ENCODE data around the gene EFCAB11. TPM values are rescaled to one million over a fixed set of nuclear protein-coding genes. Genes with fewer than 3 reads are reported as not detected.

Gene EFCAB11
- total RNA-seq, 4 donors from 2014 or later, result 0.93 to 9.6 (median 3.1) TPM

DNA sequence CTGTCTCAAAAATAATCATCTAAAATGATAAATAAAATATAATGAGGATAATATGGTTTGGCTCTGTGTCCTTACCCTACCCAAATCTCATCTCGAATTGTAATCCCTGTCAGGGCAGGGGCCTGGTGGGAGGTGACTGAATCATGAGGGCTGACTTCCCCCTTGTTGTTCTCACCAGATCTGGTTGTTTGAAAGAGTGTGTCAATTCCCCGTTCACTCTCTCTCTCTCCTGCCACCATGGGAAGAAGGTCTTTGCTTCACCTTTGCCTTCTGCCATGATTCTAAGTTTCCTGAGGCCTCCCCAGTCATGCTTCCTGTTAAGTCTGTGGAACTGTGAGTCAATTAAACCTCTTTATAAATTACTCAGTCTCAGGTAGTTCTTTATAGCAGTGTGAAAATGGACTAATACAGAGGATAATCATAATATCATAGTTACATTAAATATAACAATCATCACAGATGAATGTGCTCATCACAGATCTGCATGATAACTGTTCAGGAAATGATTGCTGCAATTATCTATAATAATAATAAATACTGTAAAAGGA is 12.6 kb downstream of the EFCAB11 start:
- Histone ChIP-seq H3K4me3 (no peak overlapping the region), H3K4me1 (no peaks in the 10 kb centered on the region), H3K27ac (no peak overlapping the region), H3K27me3 (no peaks in the 10 kb centered on the region), H3K36me3 (no peaks in the 10 kb centered on the region), H3K9me3 (no peaks in the 10 kb centered on the region)
- WGBS, 2 donors (ENCODE audit: low coverage in 1 of 2), result 69 to 86% methylated on average over 1 to 2 of the region's 2 CpGs
- TF ChIP-seq EP300 (IDR thresholded peaks at IDR 0.05) (no peak), POLR2A (IDR thresholded peaks at IDR 0.05) (no peak), POLR2AphosphoS5 (IDR thresholded peaks at IDR 0.05) (no peak)
- TF ChIP-seq, protein P1, sequence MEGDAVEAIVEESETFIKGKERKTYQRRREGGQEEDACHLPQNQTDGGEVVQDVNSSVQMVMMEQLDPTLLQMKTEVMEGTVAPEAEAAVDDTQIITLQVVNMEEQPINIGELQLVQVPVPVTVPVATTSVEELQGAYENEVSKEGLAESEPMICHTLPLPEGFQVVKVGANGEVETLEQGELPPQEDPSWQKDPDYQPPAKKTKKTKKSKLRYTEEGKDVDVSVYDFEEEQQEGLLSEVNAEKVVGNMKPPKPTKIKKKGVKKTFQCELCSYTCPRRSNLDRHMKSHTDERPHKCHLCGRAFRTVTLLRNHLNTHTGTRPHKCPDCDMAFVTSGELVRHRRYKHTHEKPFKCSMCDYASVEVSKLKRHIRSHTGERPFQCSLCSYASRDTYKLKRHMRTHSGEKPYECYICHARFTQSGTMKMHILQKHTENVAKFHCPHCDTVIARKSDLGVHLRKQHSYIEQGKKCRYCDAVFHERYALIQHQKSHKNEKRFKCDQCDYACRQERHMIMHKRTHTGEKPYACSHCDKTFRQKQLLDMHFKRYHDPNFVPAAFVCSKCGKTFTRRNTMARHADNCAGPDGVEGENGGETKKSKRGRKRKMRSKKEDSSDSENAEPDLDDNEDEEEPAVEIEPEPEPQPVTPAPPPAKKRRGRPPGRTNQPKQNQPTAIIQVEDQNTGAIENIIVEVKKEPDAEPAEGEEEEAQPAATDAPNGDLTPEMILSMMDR (IDR thresholded peaks at IDR 0.05), result no peak
- no peak for ATAC-seq

- peaks cover 0 to 2% of the 10 kb centered on the region in 2 donors for H3K36me3 ChIP-seq
- WGBS, 2 donors (ENCODE audit: low coverage in 1 of 2), result 49 to 50% methylated on average over 3 of the region's 3 CpGs
- no peaks in the 10 kb centered on the region for H3K4me1 ChIP-seq
- ATAC-seq, result no peak
- H3K4me3 ChIP-seq, result no peak overlapping the region
- H3K9me3 ChIP-seq, result no peaks in the 10 kb centered on the region
- TF ChIP-seq POLR2A (IDR thresholded peaks at IDR 0.05) (no peak), POLR2AphosphoS5 (IDR thresholded peaks at IDR 0.05) (no peak), EP300 (IDR thresholded peaks at IDR 0.05) (no peak)
- TF ChIP-seq, protein P1 (IDR thresholded peaks at IDR 0.05), result no peak
- no peak overlapping the region for H3K27ac ChIP-seq
- H3K27me3 ChIP-seq, result no peaks in the 10 kb centered on the region
Observed at GRCh38 chr14:89936654-89937185, 17.8 kb downstream of the EFCAB11 start.

GRCh38 chr14:89933002-89933401 is 21.5 kb downstream of the EFCAB11 start:
- Histone ChIP-seq H3K9me3 (no peaks in the 10 kb centered on the region), H3K4me3 (no peak overlapping the region), H3K36me3 (peaks cover 0 to 21% of the 10 kb centered on the region in 2 donors), H3K4me1 (no peaks in the 10 kb centered on the region), H3K27ac (no peak overlapping the region), H3K27me3 (no peaks in the 10 kb centered on the region)
- WGBS, 2 donors (ENCODE audit: low coverage in 1 of 2), result 51 to 57% methylated on average over 5 to 6 of the region's 6 CpGs
- no peak for ATAC-seq
- TF ChIP-seq POLR2A (IDR thresholded peaks at IDR 0.05) (no peak), EP300 (IDR thresholded peaks at IDR 0.05) (no peak), POLR2AphosphoS5 (IDR thresholded peaks at IDR 0.05) (no peak)
- TF ChIP-seq, protein P1 (IDR thresholded peaks at IDR 0.05), result no peak

GRCh38 chr14:89927186-89927865 is 27.2 kb downstream of the EFCAB11 start:
- H3K27ac ChIP-seq, result no peak overlapping the region
- H3K36me3 ChIP-seq, result peaks cover 0 to 21% of the 10 kb centered on the region in 2 donors
- 92 to 95% methylated on average over 6 to 12 of the region's 13 CpGs for WGBS, 2 donors (ENCODE audit: low coverage in 1 of 2)
- no peaks in the 10 kb centered on the region for H3K9me3 ChIP-seq
- TF ChIP-seq POLR2AphosphoS5 (IDR thresholded peaks at IDR 0.05) (no peak), POLR2A (IDR thresholded peaks at IDR 0.05) (no peak), EP300 (IDR thresholded peaks at IDR 0.05) (no peak)
- H3K27me3 ChIP-seq, result no peaks in the 10 kb centered on the region
- ATAC-seq, result no peak
- no peak overlapping the region for H3K4me3 ChIP-seq
- peaks cover 0 to 12% (median 0%) of the 10 kb centered on the region in 3 donors for H3K4me1 ChIP-seq

DNA sequence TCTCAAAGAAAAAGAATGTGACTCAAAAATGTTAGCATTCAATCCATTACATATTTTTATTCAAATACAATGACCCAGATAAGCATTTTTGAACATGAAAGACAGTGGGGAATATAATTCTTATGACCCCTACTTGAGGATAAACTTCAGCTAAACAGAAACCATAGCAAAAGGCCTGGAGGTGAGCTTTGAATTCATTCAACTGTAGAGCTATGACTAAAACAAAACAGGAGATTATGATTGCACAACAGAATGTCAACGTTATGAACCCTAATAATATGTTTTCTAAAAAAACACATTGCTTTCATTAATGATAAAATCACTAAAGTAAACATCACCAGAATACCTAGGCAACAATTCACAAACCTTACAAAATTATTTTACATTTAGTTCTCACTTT is 27.8 kb downstream of the EFCAB11 start:
- H3K4me3 ChIP-seq, result no peak overlapping the region
- no peak overlapping the region for H3K27ac ChIP-seq
- H3K36me3 ChIP-seq, result peaks cover 0 to 19% of the 10 kb centered on the region in 2 donors
- H3K9me3 ChIP-seq, result no peaks in the 10 kb centered on the region
- 15 to 44% methylated on average over 1 of the region's 1 CpG for WGBS, 2 donors (ENCODE audit: low coverage in 1 of 2)
- no peak for ATAC-seq
- peaks cover 0 to 12% (median 0%) of the 10 kb centered on the region in 3 donors for H3K4me1 ChIP-seq
- H3K27me3 ChIP-seq, result no peaks in the 10 kb centered on the region
- TF ChIP-seq POLR2A (IDR thresholded peaks at IDR 0.05), result no peak
- TF ChIP-seq, protein P1 (IDR thresholded peaks at IDR 0.05), result no peak
- TF ChIP-seq EP300 (IDR thresholded peaks at IDR 0.05), result no peak
- no peak for TF ChIP-seq POLR2AphosphoS5 (IDR thresholded peaks at IDR 0.05)

All from gastroesophageal sphincter (tissue), 4 donors.